ENCODE measurements around the gene PARVG.

GRCh38 chr22:44186121-44186510 lies 5.4 kb downstream of the PARVG start:
- TF ChIP-seq CTCF (IDR thresholded peaks at IDR 0.05) (no peak), POLR2A (IDR thresholded peaks at IDR 0.05) (no peak)
